MCF 10A (cell line): ENCODE data around the gene PEBP1. TPM values are rescaled to one million over a fixed set of nuclear protein-coding genes. Genes with fewer than 3 reads are reported as not detected.
A peak's percentile ranks its signal among the peaks of the same experiment; 100 is the strongest.
"Not testable (repeated sequence)": the region's sequence is repeated elsewhere in the genome, so short reads cannot be mapped to it uniquely, and the experiment has no call there.

Experiments
- BruUV-seq: library from RNA; stranded (reverse); fragments of 400-500 nt; replicated peaks from 2 replicates; lab custom pipeline; 2021; lab: Mats Ljungman, UMichigan
- CTCF ChIA-PET: fragments of 300-600 bp; sonication (Branson Sonifier 250); formaldehyde crosslinking; extraction: SDS; loops from one replicate; lab custom pipeline; 2021; ENCODE audit warnings: antibody characterized with exemption, inconsistent platforms; lab: Yijun Ruan, JAX
- POLR2A ChIA-PET: fragments of 300-600, 350-650 bp; sonication (Branson Sonifier 250); formaldehyde crosslinking; extraction: SDS; loops from one replicate; lab custom pipeline; 2020; ENCODE audit warnings: antibody characterized with exemption, inconsistent platforms; lab: Yijun Ruan, JAX
- DNase-seq: peaks from one replicate; pipeline ENCODE4 v3.0.0-alpha.2; 2018; ENCODE audit not compliant: unreplicated experiment
- H3K27ac Mint-ChIP-seq: one replicate; pipeline ENCODE4 v1.8.0; 2022; ENCODE audit warnings: mild to moderate bottlenecking, low read depth, mixed read lengths; ENCODE audit not compliant: unreplicated experiment
- H3K27me3 Mint-ChIP-seq: one replicate; pipeline ENCODE4 v1.8.0; 2022; ENCODE audit warnings: mixed read lengths; ENCODE audit not compliant: insufficient read depth, unreplicated experiment
- H3K36me3 Mint-ChIP-seq: one replicate; pipeline ENCODE4 v1.8.0; 2022; ENCODE audit warnings: mild to moderate bottlenecking, moderate library complexity, mixed read lengths; ENCODE audit not compliant: insufficient read depth, unreplicated experiment
- H3K4me1 Mint-ChIP-seq: one replicate; pipeline ENCODE4 v1.8.0; 2022; ENCODE audit warnings: mixed read lengths; ENCODE audit not compliant: insufficient read depth, unreplicated experiment
- H3K4me3 Mint-ChIP-seq: one replicate; pipeline ENCODE4 v1.8.0; 2022; ENCODE audit warnings: mild to moderate bottlenecking, moderate library complexity, mixed read lengths; ENCODE audit not compliant: unreplicated experiment
- H3K9me3 Mint-ChIP-seq: one replicate; pipeline ENCODE4 v1.8.0; 2022; ENCODE audit warnings: mixed read lengths; ENCODE audit not compliant: unreplicated experiment
- CTCF ChIP-seq: fragments of 200-600 bp; IDR thresholded peaks from one replicate; pipeline ENCODE4 v1.8.0; 2022; ENCODE audit warnings: antibody characterized with exemption, mild to moderate bottlenecking; ENCODE audit not compliant: unreplicated experiment
- intact Hi-C: fragments of 100-400 bp; cut with micrococcal nuclease; formaldehyde crosslinking; loops from 2 replicates; pipeline ENCODE4 v1.14.1; 2022
- total RNA-seq: library from RNA; stranded (reverse); gene quantifications from 2 replicates; pipeline ENCODE4 v1.2.3, GENCODE V29; 2022

PEBP1 gene
- total RNA-seq, 1 experiment from 2014 or later = 117 TPM

- DNase-seq = no peak
These were observed 9.7 kb upstream of the PEBP1 start for GRCh38 chr12:118126119-118126757.

DNA sequence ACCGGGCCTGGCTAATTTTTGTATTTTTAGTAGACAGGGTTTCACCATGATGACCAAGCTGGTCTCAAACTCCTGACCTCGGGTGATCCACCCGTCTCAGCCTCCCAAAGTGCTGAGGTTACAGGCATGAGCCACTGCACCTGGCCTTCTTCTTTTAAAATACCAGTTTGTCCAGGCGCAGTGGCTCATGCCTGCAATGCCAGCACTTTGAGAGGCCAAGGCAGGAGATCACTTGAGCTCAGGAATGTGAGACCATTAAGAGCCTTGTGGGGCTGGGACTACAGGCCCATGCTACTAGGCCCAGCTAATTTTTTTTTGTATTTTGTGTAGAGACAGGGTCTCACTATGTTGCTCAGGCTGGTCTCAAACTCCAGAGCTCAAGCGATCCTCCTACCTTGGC lies 8.1 kb upstream of the PEBP1 start:
- CTCF ChIA-PET = interaction anchor here (0.7 to 1.4 kb wide), 4 partner anchors 10 to 252 kb away, joined by 4 to 5 read pairs (median 4); no protein-coding TSS in a partner anchor
- H3K27me3 Mint-ChIP-seq = no peaks in the 10 kb centered on the region
- intact Hi-C loops = no loop called here
- DNase-seq = no peak
- no peaks in the 10 kb centered on the region for H3K9me3 Mint-ChIP-seq
- H3K4me1 Mint-ChIP-seq = peaks cover 5% of the 10 kb centered on the region
- POLR2A ChIA-PET = interaction anchor here (1.6 kb wide), 1 partner anchor 8 kb away, joined by 3 read pairs; no protein-coding TSS in a partner anchor
- TF ChIP-seq CTCF = no peak
- H3K4me3 Mint-ChIP-seq = no peak overlapping the region
- H3K27ac Mint-ChIP-seq = no peak overlapping the region
- H3K36me3 Mint-ChIP-seq = no peaks in the 10 kb centered on the region
- BruUV-seq = no TSS peak

More at GRCh38 chr12:118126119-118126757, 9.7 kb upstream of the PEBP1 start:
- no peaks in the 10 kb centered on the region for H3K27me3 Mint-ChIP-seq
- no peak for TF ChIP-seq CTCF
- no peak overlapping the region for H3K4me3 Mint-ChIP-seq
- H3K36me3 Mint-ChIP-seq = peaks cover under 1% of the 10 kb centered on the region
- no TSS peak for BruUV-seq
- ChIA-PET POLR2A (interaction anchor here (1.3 kb wide), 1 partner anchor 10 kb away, joined by 4 read pairs; the partner anchor contains the start of gene PEBP1), CTCF (interaction anchor here (0.6 kb wide), 1 partner anchor 277 kb away, joined by 3 read pairs; no protein-coding TSS in a partner anchor)
- no peaks in the 10 kb centered on the region for H3K9me3 Mint-ChIP-seq
- H3K27ac Mint-ChIP-seq = no peak overlapping the region
- no peaks in the 10 kb centered on the region for H3K4me1 Mint-ChIP-seq
- intact Hi-C loops = no loop called here

- H3K36me3 Mint-ChIP-seq, BruUV-seq, H3K27me3 Mint-ChIP-seq, H3K27ac Mint-ChIP-seq, DNase-seq, H3K9me3 Mint-ChIP-seq, H3K4me3 Mint-ChIP-seq, intact Hi-C loops, POLR2A ChIA-PET, H3K4me1 Mint-ChIP-seq: not testable (repeated sequence)
- CTCF ChIA-PET = interaction anchor here (1.6 to 1.8 kb wide), 2 partner anchors 8 to 52 kb away, joined by 3 to 8 read pairs; no protein-coding TSS in a partner anchor
These were observed 6.5 kb upstream of the PEBP1 start for GRCh38 chr12:118129436-118129835.

- Mint-ChIP-seq H3K4me1 (peaks cover 10% of the 10 kb centered on the region), H3K9me3 (no peaks in the 10 kb centered on the region), H3K4me3 (peak overlapping the region; percentile 84), H3K27ac (peak overlapping the region; percentile 47), H3K27me3 (no peaks in the 10 kb centered on the region), H3K36me3 (peaks cover 28% of the 10 kb centered on the region)
- peak; percentile 47 for DNase-seq
- no TSS peak for BruUV-seq
- intact Hi-C loops = no loop called here
- POLR2A ChIA-PET = interaction anchor here (0.5 to 3.7 kb wide), 16 partner anchors 10 to 1924 kb away, joined by 3 to 33 read pairs (median 4); partner anchors contain the start of genes SUDS3, TAOK3, VSIG10 and WSB2
- TF ChIP-seq CTCF = no peak
- CTCF ChIA-PET = interaction anchor here (0.6 to 4.1 kb wide), 9 partner anchors 9 to 268 kb away, joined by 3 to 29 read pairs (median 4); partner anchors contain the start of genes SUDS3 and VSIG10
These were observed 657 bp downstream of the PEBP1 start for GRCh38 chr12:118136559-118137003.
